HG03066 (cell line): Measurements from ENCODE around the gene LCOR.
"Not testable (repeated sequence)": the region's sequence is repeated elsewhere in the genome, so short reads cannot be mapped to it uniquely, and the experiment has no call there.

Experiments
- ATAC-seq: cut with Tn5 transposase; IDR thresholded peaks from one replicate; pipeline ENCODE4 v1.9.1; 2021; ENCODE audit warnings: low read depth; ENCODE audit not compliant: unreplicated experiment

The LCOR gene

DNA sequence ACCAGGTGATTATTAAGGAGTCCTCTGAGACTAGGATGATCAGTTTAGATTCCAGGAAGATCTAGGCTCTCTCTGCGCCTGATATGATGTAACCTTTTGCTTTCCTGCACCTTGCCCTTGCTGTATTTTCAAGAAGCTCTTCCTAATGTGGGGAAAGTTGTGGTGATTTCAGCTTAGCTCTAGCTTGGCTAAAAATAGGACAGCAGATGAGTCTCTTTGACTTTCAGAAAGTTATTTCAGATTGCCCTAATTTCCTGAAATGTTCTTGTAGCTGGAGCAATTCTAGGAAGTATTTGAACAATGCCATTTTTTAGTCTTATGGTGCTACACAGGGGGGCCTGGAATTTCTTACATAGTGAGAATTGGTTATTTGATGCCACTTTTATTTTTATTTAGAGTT lies 3.8 kb downstream of the LCOR start:
- ATAC-seq: no peak

DNA sequence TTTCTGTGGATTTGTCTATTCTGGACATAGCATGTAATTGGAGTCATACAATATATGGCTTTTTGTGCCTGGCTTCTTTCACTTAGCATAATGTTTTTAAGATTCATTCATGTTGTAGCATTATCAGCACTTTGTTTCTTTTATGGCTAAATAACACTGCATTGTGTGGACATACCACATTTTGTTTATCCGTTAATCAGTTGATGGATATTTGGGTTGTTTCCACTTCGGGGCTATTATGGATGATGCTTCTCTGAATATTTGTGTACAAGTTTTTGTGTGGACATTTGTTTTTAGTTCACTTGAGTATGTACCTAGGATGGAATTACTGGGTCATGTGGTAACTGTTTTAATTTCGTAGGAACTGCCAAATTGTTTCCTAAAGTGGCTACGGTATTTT lies 6.4 kb downstream of the LCOR start:
- ATAC-seq: no peak

DNA sequence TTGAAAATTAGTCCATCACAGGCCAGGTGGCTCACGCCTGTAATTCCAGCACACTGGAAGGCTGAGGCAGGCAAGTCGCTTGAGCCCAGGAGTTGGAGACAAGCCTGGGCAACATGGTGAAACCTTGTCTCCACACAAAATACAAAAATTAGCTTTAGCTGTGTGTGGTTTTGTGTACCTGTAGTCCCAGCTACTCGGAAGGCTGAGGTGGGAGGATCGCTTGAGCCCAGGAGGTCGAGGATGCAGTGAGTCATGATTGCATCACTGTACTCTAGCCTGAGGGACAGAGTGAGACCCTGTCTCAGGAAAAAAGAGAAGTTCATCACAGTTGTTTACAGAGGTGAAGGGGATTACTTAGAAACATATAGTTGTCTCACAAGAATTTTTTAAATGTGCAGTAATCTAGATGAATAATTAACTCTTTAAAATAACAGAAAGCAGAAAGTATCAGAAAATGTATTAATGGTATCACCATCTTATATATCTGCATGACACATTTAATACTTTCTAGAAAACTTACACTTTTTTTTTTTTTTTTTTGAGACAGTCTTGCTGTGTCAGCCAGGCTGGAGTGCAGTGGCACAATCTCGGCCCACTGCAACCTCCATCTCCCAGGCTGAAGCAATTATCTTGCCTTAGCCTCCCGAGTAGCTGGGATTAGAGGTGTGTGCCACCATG lies 8.9 kb downstream of the LCOR start:
- ATAC-seq: no peak

DNA sequence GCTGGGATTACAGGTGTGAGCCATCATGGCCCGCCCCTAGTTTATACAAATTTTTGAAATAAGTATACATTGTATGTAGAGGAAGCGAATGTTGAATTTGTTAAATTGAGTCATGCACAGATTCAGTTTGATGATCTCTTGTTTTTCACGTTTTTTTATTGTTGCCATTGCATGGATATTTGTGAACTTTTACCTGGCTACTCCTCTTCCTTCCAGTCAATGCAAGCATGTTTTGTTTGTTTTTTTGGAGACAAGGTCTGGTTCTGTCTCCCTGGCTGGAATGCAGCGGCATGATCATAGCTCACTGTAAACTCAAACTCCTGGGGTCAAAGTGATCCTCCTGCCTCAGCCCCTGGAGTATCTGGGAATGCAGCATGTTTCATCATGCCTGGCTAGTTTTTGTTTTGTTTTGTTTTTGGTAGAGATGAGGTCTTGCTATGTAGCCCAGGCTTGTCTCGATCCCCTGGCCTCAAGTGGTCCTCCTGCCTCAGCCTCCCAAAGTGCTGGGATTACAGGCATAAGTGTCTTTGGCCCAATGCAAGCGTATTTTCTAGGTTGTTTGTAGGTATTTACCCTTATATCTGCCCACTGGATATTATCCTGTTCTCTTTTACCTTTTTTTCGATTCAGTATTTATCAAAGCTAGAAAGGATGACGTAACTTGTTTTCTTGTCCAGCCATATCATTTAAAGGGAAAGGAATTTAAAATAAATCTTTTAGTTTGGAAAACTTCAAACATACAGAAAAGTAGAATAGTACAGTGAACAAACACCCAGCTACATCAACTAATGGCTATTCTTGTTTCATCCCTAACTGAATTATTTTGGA lies 11.0 kb downstream of the LCOR start:
- no peak for ATAC-seq

DNA sequence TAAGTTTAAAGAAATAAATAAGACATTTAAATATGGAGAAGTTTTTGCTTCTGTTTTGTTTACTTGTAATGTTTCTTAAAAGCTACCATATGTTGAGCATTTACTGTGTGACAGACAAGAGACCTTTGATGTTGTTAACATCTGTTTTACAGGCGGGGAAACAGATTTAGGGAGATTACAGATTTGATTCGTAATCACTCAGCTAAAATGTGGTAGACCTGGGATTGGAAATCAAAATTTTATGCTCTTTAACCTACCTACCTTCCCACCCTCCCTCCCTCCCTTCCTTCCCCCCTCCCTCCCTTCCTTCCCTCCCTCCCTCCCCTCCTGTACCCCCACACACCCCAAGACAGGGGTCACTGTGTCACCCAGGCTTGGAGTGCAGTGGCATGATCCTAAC lies 11.7 kb downstream of the LCOR start:
- ATAC-seq: no peak

GRCh38 chr10:96846395-96846794 lies 14.3 kb downstream of the LCOR start:
- ATAC-seq: no peak

- ATAC-seq: no peak
Measured at GRCh38 chr10:96846926-96847325, 14.8 kb downstream of the LCOR start.

GRCh38 chr10:96847356-96847755 lies 15.3 kb downstream of the LCOR start:
- not testable (repeated sequence) for ATAC-seq

- no peak for ATAC-seq
Measured at GRCh38 chr10:96850113-96850512, 18.0 kb downstream of the LCOR start.

DNA sequence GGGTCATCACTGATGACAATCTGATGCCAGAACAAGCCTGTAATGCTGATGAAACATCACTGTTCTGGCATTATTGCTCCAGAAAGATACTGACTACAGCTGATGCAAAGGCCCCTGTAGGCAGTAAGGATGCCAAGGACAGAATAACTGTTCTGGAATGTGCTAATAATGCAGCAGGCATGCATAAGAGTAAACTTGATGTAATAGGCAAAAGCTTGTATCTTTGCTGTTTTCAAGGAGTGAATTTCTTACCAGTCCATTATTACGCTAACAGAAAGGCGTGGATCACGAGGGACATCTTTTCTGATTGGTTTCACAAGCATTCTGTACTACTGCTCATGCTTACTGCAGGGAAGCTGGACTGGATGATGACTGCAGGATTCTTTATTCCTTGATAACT lies 18.7 kb downstream of the LCOR start:
- ATAC-seq: no peak

DNA sequence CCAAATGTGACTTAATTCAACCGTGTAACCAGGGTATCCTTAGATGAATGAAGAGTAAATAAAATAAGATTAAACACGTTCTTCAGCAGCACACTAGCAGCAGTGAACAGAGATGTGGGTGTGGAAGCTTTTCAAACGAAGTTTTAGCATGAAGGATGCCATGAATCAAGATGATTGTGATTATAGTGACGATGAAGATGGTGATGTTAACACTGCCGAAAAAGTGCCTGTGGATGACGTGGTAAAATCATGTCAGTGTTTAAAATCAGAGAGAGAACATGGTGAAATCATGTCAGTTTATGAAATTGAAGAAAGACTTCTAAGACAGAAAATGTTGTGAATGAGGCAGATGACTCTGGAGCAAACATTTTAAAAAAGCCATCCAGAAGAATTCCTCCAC lies 19.2 kb downstream of the LCOR start:
- no peak for ATAC-seq

- no peak for ATAC-seq
Measured at GRCh38 chr10:96856317-96856716, 24.2 kb downstream of the LCOR start.

DNA sequence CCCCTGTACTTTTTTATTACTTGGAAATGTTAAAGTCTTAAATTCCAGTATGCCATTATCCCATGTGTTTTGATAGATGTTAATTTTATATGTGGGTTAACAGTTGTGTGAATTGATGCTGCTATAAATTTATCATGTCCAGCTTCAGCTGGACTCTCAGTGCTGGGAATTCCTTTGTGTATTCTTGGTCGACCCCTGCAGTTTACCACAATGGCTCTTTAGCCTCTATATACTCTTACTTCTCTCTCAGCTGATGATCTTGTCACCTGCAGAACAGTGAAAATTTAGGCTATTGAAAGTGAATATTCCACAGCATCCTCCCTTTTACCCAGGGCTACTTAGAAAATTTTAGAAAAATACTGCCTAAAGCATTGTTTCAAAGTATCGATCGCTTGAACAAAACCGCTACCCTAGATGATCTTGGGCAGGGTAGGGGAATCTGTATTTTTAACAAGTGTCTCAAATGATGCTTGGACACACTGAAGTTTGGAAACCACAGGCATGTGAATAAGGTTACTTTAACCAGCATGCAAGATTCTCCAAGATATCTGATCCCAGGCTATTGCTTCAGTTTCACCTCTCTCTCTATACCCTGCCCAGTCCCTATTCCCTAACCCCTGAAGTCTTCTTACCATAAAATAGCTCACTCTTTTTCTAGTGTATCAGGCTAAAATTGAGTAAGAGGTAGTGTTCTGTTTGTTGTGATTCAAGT lies 25.4 kb downstream of the LCOR start:
- no peak for ATAC-seq

GRCh38 chr10:96858038-96858705 lies 26.1 kb downstream of the LCOR start:
- no peak for ATAC-seq

- no peak for ATAC-seq
Measured at GRCh38 chr10:96858706-96859050, 26.6 kb downstream of the LCOR start.

GRCh38 chr10:96860631-96861277 lies 28.7 kb downstream of the LCOR start:
- ATAC-seq: no peak

GRCh38 chr10:96863922-96864543 lies 31.9 kb downstream of the LCOR start:
- peak; percentile 66 for ATAC-seq

DNA sequence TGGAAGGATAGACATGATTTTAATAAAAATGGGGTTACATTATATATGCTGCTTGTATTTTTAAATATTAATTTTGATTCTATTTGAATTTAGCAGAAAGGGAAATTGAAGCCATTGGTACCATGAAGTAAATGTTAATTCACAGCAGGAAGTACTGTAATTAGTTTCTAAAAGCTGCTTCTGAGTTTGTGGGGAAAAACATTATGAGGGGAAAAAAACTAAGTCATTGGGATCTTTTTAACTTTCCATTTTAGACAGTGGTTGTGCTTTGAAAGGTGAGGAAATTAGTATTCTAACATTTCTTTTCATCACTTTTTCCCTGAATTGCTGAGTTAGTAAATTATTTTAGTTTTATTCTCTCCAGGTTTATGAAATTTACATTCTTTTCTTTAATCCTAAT lies 41.0 kb downstream of the LCOR start:
- no peak for ATAC-seq

DNA sequence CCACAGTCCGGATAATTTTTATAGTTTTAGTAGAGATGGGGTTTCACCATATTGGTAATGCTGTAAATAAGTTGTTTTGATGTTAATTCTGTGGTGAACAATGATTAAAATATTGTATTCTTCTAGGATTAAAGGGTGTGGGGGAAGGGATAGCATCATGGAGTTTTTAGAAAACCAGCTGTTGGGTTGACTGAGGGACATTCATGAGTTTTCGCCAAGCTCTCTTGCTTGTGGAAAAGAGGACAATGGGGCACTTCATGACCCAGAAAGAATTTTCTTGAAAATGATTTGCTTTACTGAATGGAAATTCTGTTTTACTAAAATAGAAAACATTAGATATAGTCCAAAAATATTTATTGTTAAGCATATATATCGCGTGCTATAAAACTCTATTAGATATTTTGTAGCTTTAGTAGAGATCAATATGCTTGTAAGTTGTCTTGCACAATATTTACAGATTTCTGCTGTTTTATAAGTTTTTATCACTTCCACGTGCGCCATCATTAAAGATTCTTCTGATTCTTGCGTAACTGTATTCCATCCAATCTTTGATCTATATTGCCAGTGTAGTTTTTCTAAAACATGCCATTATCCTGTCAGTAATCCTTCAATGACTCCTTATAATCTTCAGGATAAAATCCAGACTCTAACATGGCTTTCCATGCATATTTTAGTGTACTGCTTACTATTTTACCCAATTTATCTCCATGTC lies 41.8 kb downstream of the LCOR start:
- ATAC-seq: no peak

DNA sequence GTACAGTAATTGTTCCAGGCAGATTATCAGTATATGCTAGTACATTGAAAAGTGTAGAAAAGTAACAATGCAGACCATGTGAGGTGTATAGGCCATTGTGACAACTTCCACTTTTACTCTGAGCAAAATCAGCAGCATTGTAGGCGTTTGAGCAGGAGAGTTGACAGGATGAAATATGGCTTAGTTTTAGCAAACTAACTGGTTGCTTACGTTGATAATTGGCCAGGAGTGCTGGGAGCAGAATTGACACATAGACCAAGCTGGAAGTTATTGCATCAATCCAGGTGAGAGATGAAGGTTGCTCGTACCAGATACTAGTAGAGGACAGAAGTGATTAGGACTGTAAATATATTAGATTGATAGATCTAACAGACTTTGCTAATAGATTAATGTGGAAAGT lies 46.0 kb downstream of the LCOR start:
- ATAC-seq: no peak
